Cerebellar cortex (tissue), 1 donor: ENCODE data around the gene ZNF35.
"Not testable (repeated sequence)": the region's sequence is repeated elsewhere in the genome, so short reads cannot be mapped to it uniquely, and the experiment has no call there.

ENCODE experiments used
- DNase-seq: peaks from one replicate; pipeline ENCODE4 v3.0.0-alpha.2; 2015; ENCODE audit warnings: low spot score

Gene ZNF35

GRCh38 chr3:44648564-44649229 lies at the start of gene ZNF35:
Gene ZNF35, plus strand, starts transcription at chr3:44648732. Its CDS starts 2,336 bp downstream, at chr3:44651068.
- peak; percentile 94 for DNase-seq

- DNase-seq = no peak
Measured at GRCh38 chr3:44601749-44602148, 46.8 kb upstream of the ZNF35 start.

DNA sequence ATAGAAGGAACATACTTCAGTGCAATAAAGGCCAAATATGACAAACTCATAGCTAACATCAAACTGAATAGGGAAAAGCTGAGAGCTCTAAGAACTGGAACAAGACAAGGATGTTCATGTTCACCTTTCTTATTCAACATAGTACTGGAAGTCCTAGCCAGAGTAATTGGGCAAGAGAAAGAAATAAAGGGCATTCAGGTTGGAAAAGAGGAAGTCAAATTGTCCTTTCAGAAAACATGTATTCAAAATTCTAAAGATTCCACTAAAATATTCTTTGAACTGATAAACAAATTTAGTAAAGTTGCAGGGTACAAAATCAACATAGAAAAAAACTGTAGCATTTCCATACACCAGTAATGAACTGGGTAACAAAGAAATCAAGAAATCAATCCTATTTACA lies 35.9 kb upstream of the ZNF35 start:
- DNase-seq = no peak

DNA sequence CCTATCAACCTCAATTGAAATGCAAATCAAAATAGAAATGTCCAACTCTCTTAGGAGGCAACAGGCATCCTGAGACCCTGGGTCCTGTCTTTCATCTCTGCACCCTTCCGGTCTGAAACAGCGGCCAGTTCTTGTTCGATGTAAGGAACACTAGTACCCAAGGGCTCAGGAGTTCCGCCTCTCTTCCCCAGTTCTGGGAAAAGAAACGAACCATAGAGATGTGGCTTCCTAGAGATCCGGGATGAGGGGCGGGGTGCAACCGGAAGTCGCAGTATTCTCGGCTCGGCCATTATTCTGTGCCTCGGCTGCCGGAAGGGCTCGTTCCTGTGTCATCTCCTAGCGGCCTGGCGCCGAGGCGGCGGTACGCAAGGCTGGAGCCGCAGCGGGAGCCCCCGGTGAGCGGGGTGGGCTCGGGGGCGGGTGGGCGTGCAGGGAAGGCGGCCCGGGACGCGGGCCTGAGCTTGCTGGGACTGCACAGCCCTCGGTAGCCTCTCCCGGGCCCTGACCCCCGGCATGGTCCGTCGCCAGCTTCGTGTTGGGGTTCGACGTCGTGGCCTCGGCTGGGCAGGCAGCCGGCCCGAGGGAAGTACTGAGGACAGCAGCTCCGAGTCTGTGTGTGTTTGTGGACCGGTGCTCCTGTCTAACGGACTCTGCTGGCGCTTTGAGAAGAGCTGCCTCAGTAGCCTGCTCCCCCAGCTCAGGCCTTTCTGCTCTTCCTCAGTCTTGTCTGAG lies 23.6 kb upstream of the ZNF35 start, which contains the start of gene ZNF197:
ZNF197 (plus strand) TSS at position 288 of the 732 bp plus-strand sequence. CDS start 4,119 bp downstream, outside the sequence.
- DNase-seq = peak; percentile 96

- DNase-seq = no peak
Measured at GRCh38 chr3:44628716-44629115, 19.8 kb upstream of the ZNF35 start.

GRCh38 chr3:44632193-44632592 lies 16.3 kb upstream of the ZNF35 start:
- DNase-seq = no peak

DNA sequence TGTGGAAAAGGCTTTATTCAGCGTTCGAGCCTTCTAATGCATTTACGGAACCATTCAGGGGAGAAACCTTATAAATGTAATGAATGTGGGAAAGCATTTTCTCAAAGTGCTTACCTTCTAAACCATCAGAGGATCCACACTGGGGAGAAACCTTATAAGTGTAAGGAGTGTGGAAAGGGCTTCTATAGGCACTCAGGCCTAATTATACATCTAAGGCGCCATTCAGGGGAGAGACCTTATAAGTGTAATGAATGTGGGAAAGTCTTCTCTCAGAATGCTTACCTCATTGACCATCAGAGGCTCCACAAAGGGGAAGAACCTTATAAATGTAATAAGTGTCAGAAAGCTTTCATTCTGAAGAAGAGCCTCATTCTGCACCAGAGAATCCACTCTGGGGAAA lies 6.2 kb upstream of the ZNF35 start:
- DNase-seq = no peak

- DNase-seq = no peak
Measured at GRCh38 chr3:44643024-44643423, 5.5 kb upstream of the ZNF35 start.

GRCh38 chr3:44647771-44648170 lies 761 bp upstream of the ZNF35 start:
- no peak for DNase-seq

- DNase-seq = no peak
Measured at GRCh38 chr3:44649709-44650108, 1.2 kb downstream of the ZNF35 start.

DNA sequence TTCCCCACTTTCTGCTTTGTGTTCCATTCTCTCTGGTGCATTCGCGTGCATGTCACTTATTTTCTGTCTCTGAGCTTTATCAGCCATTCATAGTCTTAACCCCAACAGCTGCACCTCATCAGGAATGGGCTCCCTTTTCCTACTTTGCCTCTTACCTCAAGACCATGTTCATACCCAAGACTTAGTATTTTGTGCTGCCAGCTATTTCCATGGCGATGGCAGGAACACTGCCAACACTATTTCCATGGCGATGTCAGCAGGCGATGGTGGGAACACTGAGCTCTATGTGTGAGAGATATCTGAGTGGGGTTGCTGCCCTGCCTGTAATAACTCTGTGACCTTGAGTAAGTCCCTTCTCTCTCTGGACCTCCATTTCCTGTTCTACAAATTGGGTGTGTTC lies 5.5 kb downstream of the ZNF35 start:
- DNase-seq = no peak

DNA sequence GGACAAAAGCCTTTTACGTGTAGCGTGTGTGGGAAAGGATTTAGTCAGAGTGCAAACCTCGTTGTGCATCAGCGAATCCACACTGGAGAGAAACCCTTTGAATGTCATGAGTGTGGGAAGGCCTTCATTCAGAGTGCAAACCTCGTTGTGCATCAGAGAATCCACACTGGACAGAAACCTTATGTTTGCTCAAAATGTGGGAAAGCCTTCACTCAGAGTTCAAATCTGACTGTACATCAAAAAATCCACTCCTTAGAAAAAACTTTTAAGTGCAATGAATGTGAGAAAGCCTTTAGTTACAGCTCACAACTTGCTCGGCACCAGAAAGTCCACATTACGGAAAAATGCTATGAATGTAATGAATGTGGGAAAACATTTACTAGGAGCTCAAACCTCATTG lies 10.5 kb downstream of the ZNF35 start:
- no peak for DNase-seq

- DNase-seq = no peak
Measured at GRCh38 chr3:44659434-44659833, 10.9 kb downstream of the ZNF35 start.

GRCh38 chr3:44661189-44661588 lies 12.7 kb downstream of the ZNF35 start:
- DNase-seq = no peak

- no peak for DNase-seq
Measured at GRCh38 chr3:44665173-44665572, 16.6 kb downstream of the ZNF35 start.

GRCh38 chr3:44666346-44666745 lies 17.8 kb downstream of the ZNF35 start:
- DNase-seq = no peak

DNA sequence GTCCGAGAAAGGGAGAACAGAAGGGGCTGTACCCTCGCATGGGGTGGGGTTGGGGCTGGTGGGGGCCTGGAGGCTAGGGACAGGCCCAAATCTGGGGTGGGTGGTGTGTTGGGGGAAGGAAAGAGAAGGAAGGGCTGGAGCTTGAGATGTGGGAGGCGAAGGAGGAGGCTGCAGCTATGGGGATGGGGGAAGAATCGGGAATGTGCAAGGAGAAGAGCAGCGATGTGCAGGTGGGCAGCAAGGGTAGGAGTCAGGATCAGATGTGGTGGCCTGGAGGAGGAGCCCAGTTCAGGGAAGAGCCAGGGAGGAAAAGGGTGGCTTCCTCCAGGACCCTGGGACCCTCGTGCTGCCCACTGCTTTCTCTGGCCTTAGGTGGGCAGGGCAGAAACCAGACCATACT lies 21.2 kb downstream of the ZNF35 start:
- no peak for DNase-seq

- DNase-seq = not testable (repeated sequence)
Measured at GRCh38 chr3:44673466-44673865, 24.9 kb downstream of the ZNF35 start.

DNA sequence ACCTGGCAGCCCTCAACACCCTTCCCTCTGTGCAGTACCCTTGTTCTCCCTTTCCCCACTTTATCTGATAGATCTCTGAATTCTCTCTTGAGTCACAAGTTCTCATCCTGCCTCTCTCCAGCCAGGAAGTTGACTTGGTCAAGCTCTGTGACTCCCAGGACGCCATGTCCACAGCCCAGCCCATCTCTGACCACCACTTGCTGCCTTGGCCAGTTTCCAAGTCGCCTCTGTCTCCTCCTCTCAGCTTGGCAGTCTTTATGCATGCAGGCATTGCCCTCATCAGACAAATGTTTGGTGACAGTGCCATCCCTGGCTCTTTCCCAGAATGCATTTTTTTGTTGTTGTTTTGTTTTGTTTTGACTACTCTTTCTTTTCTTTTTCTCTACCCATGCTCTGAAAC lies 25.7 kb downstream of the ZNF35 start:
- no peak for DNase-seq

DNA sequence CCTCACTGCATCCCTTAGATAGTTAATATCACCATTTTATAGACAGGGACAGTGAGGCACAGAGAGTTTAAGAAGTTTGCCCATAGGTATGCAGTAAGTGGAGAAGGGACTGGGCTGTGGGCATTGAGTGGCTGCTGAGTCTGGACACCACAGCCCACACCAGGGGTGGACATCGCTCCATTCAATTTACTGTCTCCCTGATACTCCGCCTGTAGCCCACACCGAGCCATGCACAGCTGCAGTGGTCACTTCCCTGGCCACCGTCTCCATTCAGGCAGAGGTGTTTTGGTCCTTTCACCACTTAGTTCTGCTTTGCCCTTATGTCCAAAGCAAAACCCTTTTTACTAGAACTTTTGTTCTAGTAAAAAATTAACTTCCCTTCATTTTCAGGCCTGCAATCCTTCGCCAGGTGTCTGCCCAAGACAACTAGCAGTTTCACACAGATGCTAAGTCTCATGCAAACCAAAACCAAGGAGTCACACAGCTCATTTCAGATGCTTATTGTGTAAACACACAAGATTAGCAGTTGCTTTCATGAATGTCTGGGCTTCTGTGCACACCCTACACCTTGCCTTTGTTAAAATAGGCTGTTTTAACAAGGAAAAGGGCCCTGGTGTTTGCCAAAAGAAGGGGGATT lies 30.1 kb downstream of the ZNF35 start:
- no peak for DNase-seq

- no peak for DNase-seq
Measured at GRCh38 chr3:44680921-44681455, 32.5 kb downstream of the ZNF35 start.

GRCh38 chr3:44682182-44682896 lies 33.8 kb downstream of the ZNF35 start:
- DNase-seq = no peak
